Neural cell (in vitro differentiated cells): ENCODE data around the gene ZBTB7C.

Source experiments
- CTCF ChIP-seq: fragments of 450-650 bp; IDR thresholded peaks from 2 replicates; pipeline ENCODE4 v1.5.1; 2014; ENCODE audit warnings: antibody characterized with exemption, mild to moderate bottlenecking, moderate library complexity; ENCODE audit not compliant: poor library complexity, severe bottlenecking
- EP300 ChIP-seq: fragments of 450-650 bp; conservative IDR thresholded peaks from 2 replicates; pipeline ENCODE4 v1.6.1; 2014; ENCODE audit warnings: antibody characterized with exemption, mild to moderate bottlenecking, moderate library complexity; ENCODE audit not compliant: poor library complexity, severe bottlenecking
- EZH2 ChIP-seq: fragments of 200-600, 300-800 bp; shearing (Covaris generic), sonication (generic); IDR thresholded peaks from 2 replicates; pipeline ENCODE4 v1.6.1; 2014; ENCODE audit warnings: antibody characterized with exemption, low read length, borderline replicate concordance, mild to moderate bottlenecking; ENCODE audit not compliant: insufficient read depth, poor library complexity, severe bottlenecking
- POLR2AphosphoS5 ChIP-seq: IDR thresholded peaks from 2 replicates; pipeline ENCODE4 v1.6.1; 2012
- RAD21 ChIP-seq: fragments of 450-650 bp; conservative IDR thresholded peaks from 2 replicates; pipeline ENCODE4 v1.6.1; 2014; ENCODE audit warnings: antibody characterized with exemption, mild to moderate bottlenecking, moderate library complexity
- TAF1 ChIP-seq: IDR thresholded peaks from 2 replicates; pipeline ENCODE4 v1.6.1; 2012; ENCODE audit warnings: low read depth
- TF ChIP-seq, protein P1 (sequence below): IDR thresholded peaks from 2 replicates; pipeline ENCODE4 v1.6.1; 2012; ENCODE audit warnings: borderline replicate concordance

DNA sequence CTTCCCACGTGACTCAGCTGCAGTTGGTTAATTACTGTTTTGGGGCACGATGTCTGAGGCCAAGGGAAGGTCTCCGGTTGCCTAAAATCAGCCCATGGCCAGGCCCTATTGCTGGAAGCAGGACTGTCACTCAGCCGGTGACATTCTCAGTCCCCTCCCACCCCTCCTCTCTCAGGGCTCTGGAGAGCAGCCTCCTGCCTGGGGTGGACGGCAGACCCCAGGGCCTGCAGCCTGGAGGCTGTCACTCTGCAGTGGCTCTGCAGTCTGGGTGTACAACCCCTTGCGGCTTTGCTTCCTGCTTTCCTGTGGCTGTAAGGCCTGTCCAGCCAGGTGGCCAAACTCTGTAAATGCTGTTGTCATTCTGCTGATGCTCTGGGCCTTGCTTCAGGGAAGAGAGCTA lies 32.8 kb downstream of the ZBTB7C start:
- TF ChIP-seq CTCF: no peak
- no peak for TF ChIP-seq POLR2AphosphoS5
- TF ChIP-seq EZH2: no peak
- TF ChIP-seq TAF1: no peak
- TF ChIP-seq, protein P1, sequence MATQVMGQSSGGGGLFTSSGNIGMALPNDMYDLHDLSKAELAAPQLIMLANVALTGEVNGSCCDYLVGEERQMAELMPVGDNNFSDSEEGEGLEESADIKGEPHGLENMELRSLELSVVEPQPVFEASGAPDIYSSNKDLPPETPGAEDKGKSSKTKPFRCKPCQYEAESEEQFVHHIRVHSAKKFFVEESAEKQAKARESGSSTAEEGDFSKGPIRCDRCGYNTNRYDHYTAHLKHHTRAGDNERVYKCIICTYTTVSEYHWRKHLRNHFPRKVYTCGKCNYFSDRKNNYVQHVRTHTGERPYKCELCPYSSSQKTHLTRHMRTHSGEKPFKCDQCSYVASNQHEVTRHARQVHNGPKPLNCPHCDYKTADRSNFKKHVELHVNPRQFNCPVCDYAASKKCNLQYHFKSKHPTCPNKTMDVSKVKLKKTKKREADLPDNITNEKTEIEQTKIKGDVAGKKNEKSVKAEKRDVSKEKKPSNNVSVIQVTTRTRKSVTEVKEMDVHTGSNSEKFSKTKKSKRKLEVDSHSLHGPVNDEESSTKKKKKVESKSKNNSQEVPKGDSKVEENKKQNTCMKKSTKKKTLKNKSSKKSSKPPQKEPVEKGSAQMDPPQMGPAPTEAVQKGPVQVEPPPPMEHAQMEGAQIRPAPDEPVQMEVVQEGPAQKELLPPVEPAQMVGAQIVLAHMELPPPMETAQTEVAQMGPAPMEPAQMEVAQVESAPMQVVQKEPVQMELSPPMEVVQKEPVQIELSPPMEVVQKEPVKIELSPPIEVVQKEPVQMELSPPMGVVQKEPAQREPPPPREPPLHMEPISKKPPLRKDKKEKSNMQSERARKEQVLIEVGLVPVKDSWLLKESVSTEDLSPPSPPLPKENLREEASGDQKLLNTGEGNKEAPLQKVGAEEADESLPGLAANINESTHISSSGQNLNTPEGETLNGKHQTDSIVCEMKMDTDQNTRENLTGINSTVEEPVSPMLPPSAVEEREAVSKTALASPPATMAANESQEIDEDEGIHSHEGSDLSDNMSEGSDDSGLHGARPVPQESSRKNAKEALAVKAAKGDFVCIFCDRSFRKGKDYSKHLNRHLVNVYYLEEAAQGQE: no peak
- TF ChIP-seq EP300: no peak
- no peak for TF ChIP-seq RAD21
